Adrenal gland (tissue), 5 donors: ENCODE data around the gene ASAP2.

Experiments used
- POLR2A ChIP-seq, 2 donors: fragments of 450-650 bp; IDR thresholded peaks; one replicate each; pipeline ENCODE4 v1.6.1; 2017; ENCODE audit warnings: antibody characterized with exemption in 2 of 2, mild to moderate bottlenecking in 2 of 2, moderate library complexity in 1 of 2
- TF ChIP-seq, protein P1 (sequence below), 6 experiments: fragments of 450-650 bp in 4 of 6; fragments of 200-600 bp in 2 of 6; sonication (generic) in 1 of 6; IDR thresholded peaks; 1 replicate in 5 of 6; 2 replicates in 1 of 6; pipeline versions ENCODE4 v1.5.1 to v1.8.0; 2016 to 2021; ENCODE audit warnings: antibody characterized with exemption in 6 of 6, mild to moderate bottlenecking in 2 of 6, moderate library complexity in 1 of 6
- donor health status: DM: no; HTN: no; CAD: no.

DNA sequence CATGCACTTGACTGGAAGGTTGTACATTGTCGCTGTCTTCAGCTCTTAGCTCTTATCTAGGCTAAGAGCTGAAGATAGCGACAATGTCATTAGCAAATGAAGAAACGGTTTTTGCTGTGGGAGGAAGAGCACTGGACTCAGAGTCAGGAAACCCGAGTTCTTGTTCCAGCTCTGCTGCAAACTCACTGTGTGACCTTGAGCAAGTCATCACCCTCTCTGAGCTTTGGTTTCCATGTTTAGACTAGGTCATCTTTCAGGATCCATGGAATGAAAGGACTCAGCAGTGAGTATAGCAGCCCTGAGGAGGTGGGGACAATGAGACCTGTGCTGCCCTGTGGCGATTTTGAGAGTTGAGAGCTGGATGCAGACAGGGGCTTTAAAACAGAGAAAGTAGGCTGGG is 85.3 kb downstream of the ASAP2 start:
- TF ChIP-seq, protein P1, sequence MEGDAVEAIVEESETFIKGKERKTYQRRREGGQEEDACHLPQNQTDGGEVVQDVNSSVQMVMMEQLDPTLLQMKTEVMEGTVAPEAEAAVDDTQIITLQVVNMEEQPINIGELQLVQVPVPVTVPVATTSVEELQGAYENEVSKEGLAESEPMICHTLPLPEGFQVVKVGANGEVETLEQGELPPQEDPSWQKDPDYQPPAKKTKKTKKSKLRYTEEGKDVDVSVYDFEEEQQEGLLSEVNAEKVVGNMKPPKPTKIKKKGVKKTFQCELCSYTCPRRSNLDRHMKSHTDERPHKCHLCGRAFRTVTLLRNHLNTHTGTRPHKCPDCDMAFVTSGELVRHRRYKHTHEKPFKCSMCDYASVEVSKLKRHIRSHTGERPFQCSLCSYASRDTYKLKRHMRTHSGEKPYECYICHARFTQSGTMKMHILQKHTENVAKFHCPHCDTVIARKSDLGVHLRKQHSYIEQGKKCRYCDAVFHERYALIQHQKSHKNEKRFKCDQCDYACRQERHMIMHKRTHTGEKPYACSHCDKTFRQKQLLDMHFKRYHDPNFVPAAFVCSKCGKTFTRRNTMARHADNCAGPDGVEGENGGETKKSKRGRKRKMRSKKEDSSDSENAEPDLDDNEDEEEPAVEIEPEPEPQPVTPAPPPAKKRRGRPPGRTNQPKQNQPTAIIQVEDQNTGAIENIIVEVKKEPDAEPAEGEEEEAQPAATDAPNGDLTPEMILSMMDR (IDR thresholded peaks at IDR 0.05), result no peak
- TF ChIP-seq POLR2A (IDR thresholded peaks at IDR 0.05), result no peak
